SIG-M5 (cell line): ENCODE data around the gene PARD3.

Experiments
- DNase-seq: peaks from one replicate; lab custom pipeline; 2025; lab: John Stamatoyannopoulos, UW

Gene PARD3

DNA sequence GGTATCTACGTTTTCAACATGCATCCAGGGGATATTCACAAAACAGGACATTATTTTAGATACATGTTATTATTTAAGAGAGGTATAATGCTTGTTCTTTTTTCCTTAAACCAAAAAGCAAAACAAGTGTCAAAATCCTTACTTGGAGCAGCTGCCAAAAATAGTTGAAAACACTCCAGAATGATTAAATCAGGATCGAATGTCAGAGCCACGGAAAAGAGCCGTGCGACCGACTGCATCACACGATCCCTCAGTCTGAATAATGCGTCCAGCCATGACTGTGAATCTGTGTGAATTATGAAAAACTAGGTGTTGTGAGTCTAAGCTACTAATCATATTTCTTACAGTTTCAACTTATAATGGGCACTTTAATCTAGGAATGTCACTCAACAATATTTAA is 126.0 kb downstream of the PARD3 start:
- no peak for DNase-seq

DNA sequence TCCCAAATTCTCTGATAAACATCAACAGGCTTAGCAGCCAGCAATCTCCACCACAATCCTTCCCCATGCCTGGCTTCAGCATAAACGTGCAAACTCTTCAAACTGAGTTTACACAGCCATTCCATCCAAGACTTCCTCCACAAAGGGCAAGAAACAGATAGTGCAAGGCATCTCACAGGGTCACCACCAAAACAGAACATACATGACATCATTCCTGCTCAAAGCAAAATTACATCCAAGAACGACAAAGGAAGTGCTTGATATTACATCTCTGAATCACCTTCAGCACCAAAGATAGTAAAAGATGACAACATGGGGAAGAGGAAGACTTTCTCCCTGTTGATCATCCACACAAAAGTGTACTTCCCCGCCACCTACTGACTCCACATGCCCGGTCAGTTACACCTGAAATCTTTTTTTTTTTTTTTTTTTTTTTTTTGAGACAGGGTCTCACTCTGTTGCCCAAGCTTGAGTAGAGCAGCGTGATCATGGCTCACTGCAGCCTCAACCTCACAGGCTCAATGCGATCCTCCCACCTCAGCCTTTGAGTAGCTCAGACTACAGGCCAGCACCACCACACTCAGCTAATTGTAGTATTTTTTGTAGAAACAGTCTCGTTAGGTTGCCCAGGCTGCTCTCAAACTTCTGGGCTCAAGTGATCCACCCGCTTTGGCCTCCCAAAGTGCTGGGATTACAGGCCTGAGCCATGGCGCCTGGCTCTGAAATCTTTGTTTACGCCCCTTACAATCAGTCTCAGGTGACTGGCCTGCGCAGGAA is 127.5 kb downstream of the PARD3 start:
- no peak for DNase-seq

DNA sequence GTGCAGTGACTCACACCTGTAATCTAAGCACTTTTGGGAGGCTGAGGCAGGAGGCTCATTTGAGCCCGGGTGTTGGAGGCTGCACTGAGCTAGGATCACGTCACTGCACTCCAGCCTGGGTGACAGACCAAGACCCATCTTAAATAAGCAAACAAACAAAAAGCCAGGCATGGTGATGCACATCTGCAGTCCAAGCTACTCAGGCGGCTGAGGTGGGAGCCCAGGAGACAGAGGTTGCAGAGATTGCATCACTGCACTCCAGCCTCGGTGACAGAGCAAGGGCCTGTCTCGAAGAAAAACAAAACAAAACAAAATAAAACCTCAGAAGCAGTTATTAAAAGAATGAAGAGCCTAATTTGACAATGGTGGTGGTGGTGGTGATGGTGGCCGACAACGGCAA is 132.5 kb downstream of the PARD3 start:
- DNase-seq, result no peak

DNA sequence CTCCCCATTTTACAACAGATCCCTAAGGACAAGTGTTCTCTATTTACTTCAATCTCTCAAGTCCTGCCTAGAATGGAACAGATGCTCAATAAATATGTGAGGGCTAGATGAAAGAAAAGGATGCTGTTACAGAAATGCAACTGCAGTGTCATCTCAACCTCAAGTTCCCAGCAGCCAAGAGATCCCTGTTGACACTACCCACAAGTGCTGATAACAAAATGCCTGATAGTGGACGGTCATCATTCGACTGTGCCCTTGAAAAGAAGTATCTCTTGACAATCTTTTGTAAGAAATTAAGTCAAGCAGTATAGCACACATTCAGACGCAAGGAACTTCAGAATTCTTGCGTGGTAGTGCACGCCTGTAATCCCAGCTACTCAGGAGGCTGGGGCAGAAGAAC is 133.2 kb downstream of the PARD3 start:
- no peak for DNase-seq

DNA sequence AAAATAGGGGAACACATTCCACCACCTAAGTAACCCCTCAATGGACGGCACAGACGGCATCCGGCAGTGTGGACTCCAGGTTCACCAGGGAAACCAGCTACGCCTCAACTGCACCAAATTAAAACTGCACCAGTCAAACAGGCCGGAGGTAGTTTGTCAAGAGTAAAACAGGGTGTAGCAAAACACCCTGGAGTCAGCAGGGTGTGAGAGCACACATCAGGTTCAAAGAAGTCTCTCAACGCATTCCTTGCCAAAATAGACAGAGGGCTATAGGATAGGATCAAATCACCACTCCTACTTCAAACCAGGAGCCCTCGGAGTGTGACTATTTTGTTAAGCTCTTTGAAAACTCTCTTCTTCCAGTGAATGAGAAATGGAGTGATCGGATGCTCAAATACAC is 135.9 kb downstream of the PARD3 start:
- DNase-seq, result no peak

DNA sequence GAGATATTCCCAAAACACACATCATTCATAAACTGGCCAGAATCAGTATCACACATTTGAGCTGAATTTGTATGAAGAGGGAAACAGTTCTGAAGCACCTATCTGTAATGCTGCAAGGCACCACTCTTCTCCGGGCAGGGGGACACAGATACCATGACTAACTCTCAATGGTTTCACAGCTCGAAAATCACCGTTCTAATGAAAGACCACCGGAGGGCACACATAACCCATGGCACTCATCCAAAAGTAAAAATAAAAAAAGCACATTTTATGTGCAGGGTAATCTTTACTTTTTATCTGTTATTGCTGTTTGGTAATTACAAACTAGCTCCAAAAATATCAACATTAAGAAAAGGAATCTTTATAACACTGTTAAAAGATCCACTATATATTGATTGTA is 137.5 kb downstream of the PARD3 start:
- no peak for DNase-seq

DNA sequence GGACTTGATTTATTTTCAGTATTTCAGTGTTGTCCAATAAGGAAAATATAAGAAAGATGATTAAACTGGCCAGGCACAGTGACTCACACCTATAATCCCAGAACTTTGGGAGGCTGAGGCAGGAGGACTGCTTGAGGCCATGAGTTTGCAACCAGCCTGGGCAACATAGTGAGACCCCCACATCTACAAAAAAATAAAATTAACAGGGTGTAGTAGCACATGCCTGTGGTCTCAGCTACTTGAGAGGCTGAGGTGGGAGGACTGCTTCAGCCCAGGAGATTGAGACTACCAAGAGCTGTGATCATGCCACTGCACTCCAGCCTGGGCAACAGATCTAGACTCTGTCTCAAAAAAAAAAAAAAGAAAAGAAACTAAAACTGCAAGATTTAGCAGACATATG is 138.0 kb downstream of the PARD3 start:
- DNase-seq, result no peak

DNA sequence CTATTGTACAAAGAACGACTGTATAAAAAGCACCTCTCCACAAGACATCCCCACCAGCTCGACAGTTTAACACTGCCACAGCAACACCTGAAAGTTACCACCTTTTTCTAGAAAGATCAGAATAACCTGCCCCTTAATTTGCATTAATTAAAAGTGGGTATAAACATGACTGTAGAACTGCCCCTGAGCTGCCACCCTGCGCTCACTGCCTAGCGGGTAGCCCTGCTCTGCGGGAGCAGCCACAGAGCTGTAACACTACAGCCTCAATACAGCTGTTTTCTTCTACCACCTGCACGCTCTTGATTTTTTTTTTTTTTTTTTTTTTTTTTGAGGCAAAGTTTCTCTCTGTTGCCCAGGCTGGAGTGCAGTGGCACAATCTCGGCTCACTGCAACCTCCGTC is 140.9 kb downstream of the PARD3 start:
- no peak for DNase-seq

DNA sequence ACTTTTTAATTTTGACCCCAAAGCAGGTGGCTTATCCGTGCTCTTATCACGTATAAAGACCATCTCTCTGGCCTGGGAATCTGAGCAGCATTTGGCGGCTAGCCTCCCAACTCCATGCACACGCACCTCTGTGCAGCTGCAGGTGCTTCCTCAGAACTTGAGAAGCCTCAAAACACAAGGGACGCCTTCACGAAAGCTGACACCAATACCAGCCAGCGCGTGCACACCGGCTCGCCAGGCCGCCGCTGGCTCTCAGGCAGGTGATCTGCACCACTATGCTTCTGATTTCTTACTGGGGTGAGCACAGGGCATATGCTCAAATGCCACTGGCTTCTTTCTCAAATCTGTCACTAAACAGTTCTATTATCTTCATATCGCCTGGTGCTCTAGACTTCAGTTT is 145.0 kb downstream of the PARD3 start:
- no peak for DNase-seq

DNA sequence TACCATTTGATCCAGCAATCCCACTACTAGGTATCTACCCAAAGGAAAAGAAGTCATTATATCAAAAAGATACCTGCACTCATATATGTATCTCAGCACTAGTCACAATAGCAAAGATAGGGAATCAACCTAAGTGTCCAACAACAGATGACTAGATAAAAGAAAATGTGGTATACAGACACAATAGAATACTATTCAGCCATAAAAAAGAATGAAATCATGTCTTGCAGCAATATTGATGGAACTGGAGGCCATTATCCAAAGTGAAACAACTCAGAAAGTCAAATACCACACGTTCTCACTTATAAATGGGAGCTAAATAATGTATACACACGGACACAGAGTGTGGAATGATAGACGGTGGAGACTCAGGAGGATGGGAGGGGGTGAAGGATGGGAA is 146.0 kb downstream of the PARD3 start:
- DNase-seq, result no peak

DNA sequence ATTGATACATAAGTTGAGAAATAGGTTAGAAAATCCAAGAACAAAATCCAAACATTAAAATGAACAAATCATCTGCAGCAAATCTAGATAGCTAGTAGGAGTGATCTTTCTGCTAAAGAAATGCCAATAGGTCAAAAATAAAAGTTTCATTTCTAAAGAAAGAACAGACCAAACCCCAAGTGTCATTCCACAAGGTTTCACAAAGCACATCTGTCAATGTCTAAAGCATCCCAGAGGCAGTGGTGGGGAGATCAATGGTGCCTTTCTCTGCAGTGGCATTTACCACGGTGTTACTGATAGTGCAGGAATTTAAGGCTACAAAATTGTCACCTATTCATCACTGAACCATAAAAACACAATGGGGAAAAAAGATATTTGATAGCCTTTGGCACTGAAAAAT is 147.9 kb downstream of the PARD3 start:
- DNase-seq, result no peak

DNA sequence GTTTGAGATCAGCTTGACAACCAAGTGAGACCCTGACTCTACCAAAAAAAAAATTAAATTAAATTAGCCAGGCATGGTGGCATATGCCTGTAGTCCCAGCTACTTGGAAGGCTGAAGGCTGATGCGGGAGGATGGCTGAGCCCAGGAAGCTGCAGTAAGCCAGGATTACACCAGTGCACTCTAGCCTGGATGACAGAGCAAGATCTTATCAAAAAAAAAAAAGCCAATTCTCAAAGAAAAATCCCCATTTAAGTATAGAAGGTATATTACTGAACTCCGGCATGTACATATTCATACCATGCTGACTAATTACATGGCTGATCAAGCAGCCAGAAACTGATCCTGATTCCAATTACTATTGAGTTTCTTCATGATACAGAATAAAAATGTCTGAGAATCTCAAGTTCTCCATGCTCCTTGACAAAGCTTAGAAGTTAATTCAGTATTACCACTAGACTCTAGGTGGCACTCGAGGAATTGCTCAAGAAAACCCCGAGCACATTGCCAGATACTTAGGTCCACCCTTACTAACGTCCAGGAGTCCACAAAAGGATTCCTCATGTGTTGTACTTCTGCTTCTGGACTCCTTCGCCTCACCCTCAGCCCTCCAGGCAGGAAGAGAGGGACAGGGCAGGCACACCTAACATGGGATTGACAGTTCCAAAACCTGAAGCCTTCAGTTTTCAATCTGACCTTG is 148.9 kb downstream of the PARD3 start:
- DNase-seq, result no peak

DNA sequence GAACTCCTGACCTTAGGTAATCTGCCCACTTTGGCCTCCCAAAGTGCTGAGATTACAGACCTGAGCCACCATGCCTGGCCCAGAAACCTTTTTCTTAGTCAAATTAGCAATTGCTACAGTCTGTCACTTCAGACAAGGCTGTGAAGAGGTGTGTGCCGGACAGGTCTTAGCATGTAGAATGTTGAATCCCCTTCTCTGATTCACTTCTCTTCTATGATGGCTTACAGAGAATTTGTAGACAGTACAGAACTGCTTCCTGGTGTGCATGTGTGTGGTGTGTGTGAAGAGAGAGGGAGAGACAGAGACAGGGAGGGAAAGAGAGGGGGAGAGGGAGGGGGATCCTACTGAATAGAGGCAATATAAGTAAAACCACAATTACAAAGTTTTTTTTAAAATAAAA is 150.4 kb downstream of the PARD3 start:
- DNase-seq, result no peak

DNA sequence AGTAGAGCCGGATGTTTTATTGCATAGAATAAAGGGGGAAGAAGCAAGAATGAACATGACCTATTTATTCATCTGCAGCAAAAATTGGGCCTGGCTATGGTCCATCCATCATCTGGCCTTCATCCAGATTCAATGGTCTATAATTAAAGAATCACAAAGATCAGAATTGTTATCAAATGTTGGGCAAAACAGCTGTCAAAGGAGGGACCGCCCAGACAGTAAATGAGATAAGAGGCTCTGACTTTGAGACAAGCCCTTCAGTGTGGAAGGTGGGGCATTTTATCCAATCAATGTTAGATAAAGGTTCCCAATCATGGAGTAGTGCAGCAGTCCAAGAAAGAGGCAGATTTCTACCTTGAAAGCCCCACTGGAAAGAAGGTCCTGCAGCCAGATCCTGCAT is 153.5 kb downstream of the PARD3 start:
- DNase-seq, result no peak

DNA sequence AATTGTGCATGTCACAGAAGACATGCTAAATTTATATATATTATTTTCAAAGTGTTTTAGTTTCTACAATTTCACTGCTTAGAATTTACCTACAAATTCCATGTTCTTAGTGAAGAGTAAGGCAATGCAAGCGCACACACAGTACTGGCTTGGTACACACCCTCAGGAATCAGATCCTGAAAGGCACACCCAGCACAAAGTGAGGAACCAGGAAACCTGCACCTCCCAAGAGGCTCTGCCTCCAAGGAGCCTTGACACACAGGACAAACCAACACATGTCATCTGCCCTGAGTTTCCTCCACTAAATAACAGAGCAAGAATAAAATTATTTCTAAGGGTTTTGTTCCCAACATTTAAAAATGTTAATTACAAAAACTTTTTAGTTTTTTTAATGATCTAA is 156.2 kb downstream of the PARD3 start:
- no peak for DNase-seq

DNA sequence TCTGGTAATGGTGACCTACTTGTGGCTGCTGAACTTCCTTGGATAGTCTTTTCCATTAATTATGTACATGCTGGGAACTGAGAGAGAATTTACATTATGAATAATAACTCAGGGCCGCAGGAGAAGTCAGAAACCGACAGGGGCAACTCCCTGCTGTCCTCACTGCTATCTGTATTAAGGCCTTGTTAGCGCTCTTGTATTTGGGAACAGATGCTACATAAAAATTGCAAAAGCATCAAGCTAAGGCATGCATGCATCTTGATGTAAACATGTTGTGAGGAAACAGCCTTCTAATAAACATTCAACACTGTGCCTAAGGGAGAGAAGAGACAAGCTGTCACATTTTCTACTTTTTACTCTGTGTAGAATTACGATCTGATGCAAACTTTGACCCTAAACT is 158.4 kb downstream of the PARD3 start:
- no peak for DNase-seq

DNA sequence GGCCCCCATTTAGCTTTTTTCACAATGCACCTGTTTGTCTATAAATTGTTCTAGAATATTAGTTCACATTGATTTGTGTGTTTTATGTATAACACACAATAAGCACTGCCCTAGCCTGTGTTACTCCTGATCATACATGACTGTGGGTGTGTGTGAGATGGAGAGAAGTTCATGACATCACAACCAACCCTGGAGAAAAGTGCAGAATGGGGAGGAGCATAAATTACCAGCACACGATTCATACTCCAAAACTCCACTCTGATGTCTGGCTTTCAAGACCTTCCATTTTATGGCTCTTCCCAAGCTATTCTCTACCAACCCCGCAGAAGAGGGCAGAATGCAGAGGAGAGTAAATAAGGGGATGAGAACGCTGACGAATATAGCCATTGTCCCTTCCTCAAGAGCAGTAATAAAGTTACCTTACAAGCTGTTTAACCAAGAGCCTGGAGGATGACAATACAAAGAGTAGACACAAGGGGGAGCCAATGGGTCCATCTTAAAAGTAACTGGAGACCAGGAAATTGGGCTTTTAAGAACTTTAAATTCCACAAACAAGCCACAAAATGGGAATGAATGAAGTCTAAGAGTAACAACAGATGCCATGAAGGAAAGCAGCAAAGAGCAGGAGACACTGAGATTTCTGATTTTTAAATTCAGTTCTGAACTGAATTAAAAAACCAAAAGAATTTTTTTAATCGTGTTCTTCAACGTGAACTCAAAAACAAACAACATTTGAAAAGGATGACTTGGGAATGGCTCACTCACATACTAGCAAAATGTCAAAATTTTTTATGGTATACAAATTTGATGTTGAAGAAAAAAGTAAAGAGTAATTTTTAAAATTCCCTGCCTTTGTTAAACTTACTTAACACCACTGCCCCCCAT is 159.6 kb downstream of the PARD3 start:
- no peak for DNase-seq

DNA sequence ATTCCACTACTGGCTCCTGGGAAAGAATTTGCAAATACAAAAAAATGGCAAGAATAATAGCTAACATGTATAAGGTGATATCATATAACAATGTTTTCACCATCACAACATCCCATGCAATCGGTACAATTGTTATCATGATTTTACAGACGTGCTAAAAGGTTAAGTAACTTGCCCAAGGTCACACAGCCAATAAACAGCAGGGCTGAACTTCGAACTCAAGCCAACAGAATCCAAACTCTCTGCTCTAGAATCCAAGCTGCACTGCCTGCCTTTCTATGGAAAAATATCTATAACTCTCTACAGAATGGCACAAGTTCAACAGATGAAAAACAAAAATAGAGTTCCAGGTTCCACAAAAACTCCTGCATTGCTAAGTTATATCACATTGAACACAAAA is 160.9 kb downstream of the PARD3 start:
- DNase-seq, result no peak

DNA sequence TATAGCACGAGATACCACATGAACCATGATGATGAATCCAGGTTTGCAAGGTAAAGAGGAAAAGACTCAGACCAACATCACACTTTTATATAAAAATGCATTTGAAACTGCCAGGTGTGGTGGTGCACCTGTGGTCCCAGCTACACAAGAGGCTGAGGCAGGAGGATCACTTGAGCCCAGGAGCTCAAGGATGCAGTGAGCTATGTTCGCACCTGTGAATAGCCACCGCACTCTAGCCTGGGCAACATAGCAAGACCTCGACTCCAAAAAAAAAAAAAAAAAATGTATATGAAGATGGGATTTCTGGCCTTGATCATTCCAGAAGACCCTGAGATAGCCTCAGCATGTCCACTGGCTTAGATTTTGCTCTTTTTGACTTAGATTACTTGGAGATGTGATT is 161.6 kb downstream of the PARD3 start:
- no peak for DNase-seq

DNA sequence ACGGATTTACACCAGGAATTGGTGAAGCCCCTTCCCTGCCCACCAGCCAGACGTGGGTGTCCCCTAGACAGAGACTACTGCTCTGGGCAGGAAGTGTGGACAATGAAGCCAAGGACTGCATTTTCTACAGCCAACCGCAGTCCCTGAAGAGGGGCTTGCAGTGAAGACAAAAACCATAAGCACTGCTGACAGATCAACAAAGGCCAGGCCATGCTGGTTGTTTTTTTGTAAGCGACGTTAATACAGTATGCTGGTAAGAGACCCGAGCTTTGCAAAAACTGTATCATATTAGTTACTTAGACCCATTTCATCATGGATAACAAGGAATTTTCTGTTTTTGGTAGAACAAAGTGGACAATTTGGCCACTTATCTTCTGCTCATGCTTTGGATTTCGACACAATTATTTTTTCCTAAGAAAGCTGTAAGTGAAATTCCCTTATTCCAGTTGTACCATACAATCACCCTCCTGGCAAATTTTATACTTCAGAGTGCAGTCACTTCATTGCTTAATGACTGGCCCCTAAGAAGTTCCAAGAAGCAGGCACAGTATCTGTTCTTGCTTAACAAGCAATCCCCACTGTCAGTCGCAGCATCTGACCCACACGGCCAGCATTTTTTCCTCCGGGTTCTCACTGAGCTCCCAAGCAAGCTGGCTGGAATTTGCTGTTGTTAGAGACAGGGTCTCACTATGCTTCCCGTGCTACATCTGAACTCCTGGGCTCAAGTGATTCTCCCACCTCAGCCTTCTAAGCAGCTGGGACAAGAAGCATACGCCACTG is 163.5 kb downstream of the PARD3 start:
- no peak for DNase-seq

DNA sequence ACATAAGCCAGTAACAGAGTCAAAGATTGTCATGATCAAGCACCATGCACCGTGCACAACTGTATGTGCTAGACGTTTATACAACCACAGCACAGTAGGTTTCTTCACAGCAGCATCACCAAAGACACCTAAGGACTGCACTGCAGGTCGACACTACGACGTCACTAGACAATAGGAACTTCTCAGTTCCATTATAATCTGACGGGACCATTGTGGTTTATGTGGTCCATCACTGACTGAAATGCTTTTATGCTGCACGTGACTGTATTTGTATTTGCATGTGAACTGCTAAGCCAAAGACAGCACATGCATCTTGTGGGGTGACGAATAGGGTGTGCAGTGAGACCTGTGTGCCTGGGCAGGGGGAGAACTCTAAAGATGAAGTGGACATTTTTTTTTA is 164.9 kb downstream of the PARD3 start:
- DNase-seq, result no peak

DNA sequence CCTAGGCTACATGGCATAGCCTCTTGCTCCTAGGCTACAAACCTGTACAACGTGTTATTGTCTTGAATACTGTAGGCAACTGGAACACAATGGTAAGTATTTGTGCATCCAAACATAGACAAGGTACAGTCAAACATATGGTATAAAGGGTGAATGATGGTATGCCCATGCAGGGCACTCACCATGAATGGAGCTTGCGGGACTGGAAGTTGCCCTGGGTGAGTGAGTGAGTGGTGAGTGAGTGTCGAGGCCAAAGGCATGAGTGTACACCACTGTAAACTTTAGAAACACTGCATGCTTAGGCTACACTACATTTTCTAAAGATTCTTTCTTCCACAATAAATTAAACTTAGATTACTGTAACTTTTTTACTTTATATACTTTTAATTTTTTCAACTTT is 165.7 kb downstream of the PARD3 start:
- DNase-seq, result no peak
